ENCODE measurements around the gene BZW1. TPM values are rescaled to one million over a fixed set of nuclear protein-coding genes. Genes with fewer than 3 reads are reported as not detected.

The BZW1 gene
- total and polyA plus RNA-seq, 4 donors, result 37.4 to 226 (median 170) TPM

- peaks cover 29 to 57% (median 46%) of the 10 kb centered on the region in 4 donors for H3K36me3 ChIP-seq (ENCODE audit: control insufficient read depth in 4 of 4, insufficient read depth in 4 of 4, low read length in 4 of 4)
- H3K27ac ChIP-seq (ENCODE audit: low read depth in 1 of 2, low read length in 1 of 2), result no peak overlapping the region
- H3K27me3 ChIP-seq (ENCODE audit: control insufficient read depth in 3 of 3, insufficient read depth in 3 of 3, low read length in 2 of 3), result no peaks in the 10 kb centered on the region
- 97 to 98% methylated on average over 5 of the region's 5 CpGs for WGBS, 2 donors
- no peak overlapping the region for H3K4me3 ChIP-seq
- ATAC-seq (ENCODE audit: insufficient read depth, low FRiP score) (no peak), DNase-seq (no peak)
- H3K9me3 ChIP-seq (ENCODE audit: control insufficient read depth in 4 of 4, insufficient read depth in 3 of 4, low read length in 3 of 4), result no peaks in the 10 kb centered on the region
- TF ChIP-seq CTCF (IDR thresholded peaks at IDR 0.05; ENCODE audit: control extremely low read depth, extremely low read depth), result no peak
- H3K9ac ChIP-seq (ENCODE audit: insufficient read depth in 1 of 2, low read length in 2 of 2), result no peak overlapping the region
- H3K4me1 ChIP-seq (ENCODE audit: control insufficient read depth in 5 of 5, insufficient read depth in 5 of 5, low read length in 5 of 5), result no peaks in the 10 kb centered on the region
Measured at GRCh38 chr2:200820573-200821234, 9.0 kb downstream of the BZW1 start.

- no peak for TF ChIP-seq CTCF (IDR thresholded peaks at IDR 0.05; ENCODE audit: control extremely low read depth, extremely low read depth)
- WGBS, 2 donors, result 93 to 98% methylated on average over 6 of the region's 6 CpGs
- no peaks in the 10 kb centered on the region for H3K9me3 ChIP-seq (ENCODE audit: control insufficient read depth in 4 of 4, insufficient read depth in 3 of 4, low read length in 3 of 4)
- H3K4me3 ChIP-seq, result no peak overlapping the region
- H3K27me3 ChIP-seq (ENCODE audit: control insufficient read depth in 3 of 3, insufficient read depth in 3 of 3, low read length in 2 of 3), result no peaks in the 10 kb centered on the region
- no peaks in the 10 kb centered on the region for H3K4me1 ChIP-seq (ENCODE audit: control insufficient read depth in 5 of 5, insufficient read depth in 5 of 5, low read length in 5 of 5)
- H3K36me3 ChIP-seq (ENCODE audit: control insufficient read depth in 4 of 4, insufficient read depth in 4 of 4, low read length in 4 of 4), result peaks cover 25 to 47% (median 38%) of the 10 kb centered on the region in 4 donors
- no peak overlapping the region for H3K27ac ChIP-seq (ENCODE audit: low read depth in 1 of 2, low read length in 1 of 2)
- ATAC-seq (ENCODE audit: insufficient read depth, low FRiP score), result no peak
- no peak for DNase-seq
- no peak overlapping the region for H3K9ac ChIP-seq (ENCODE audit: insufficient read depth in 1 of 2, low read length in 2 of 2)
Measured at GRCh38 chr2:200821686-200822245, 10.1 kb downstream of the BZW1 start.

GRCh38 chr2:200828104-200828503 is 16.4 kb downstream of the BZW1 start:
- Histone ChIP-seq H3K9ac (ENCODE audit: insufficient read depth in 1 of 2, low read length in 2 of 2) (no peak overlapping the region), H3K4me1 (ENCODE audit: control insufficient read depth in 5 of 5, insufficient read depth in 5 of 5, low read length in 5 of 5) (no peaks in the 10 kb centered on the region), H3K27ac (ENCODE audit: low read depth in 1 of 2, low read length in 1 of 2) (no peak overlapping the region), H3K36me3 (ENCODE audit: control insufficient read depth in 4 of 4, insufficient read depth in 4 of 4, low read length in 4 of 4) (peaks cover 0 to 3% (median 0%) of the 10 kb centered on the region in 4 donors), H3K27me3 (ENCODE audit: control insufficient read depth in 3 of 3, insufficient read depth in 3 of 3, low read length in 2 of 3) (no peaks in the 10 kb centered on the region), H3K9me3 (ENCODE audit: control insufficient read depth in 4 of 4, insufficient read depth in 3 of 4, low read length in 3 of 4) (no peaks in the 10 kb centered on the region), H3K4me3 (no peak overlapping the region)
- 88% methylated on average over 2 of the region's 2 CpGs for WGBS, 2 donors
- DNase-seq (no peak), ATAC-seq (ENCODE audit: insufficient read depth, low FRiP score) (no peak)
- no peak for TF ChIP-seq CTCF (IDR thresholded peaks at IDR 0.05; ENCODE audit: control extremely low read depth, extremely low read depth)

All from lung (tissue), 12 donors.